GM19351 (cell line): ENCODE measurements around the gene MAN2B2.
A peak's percentile ranks its signal among the peaks of the same experiment; 100 is the strongest.

Source experiments
- ATAC-seq: cut with Tn5 transposase; IDR thresholded peaks from one replicate; pipeline ENCODE4 v1.9.1; 2021; ENCODE audit warnings: mild to moderate bottlenecking, moderate library complexity; ENCODE audit not compliant: unreplicated experiment

MAN2B2 gene

DNA sequence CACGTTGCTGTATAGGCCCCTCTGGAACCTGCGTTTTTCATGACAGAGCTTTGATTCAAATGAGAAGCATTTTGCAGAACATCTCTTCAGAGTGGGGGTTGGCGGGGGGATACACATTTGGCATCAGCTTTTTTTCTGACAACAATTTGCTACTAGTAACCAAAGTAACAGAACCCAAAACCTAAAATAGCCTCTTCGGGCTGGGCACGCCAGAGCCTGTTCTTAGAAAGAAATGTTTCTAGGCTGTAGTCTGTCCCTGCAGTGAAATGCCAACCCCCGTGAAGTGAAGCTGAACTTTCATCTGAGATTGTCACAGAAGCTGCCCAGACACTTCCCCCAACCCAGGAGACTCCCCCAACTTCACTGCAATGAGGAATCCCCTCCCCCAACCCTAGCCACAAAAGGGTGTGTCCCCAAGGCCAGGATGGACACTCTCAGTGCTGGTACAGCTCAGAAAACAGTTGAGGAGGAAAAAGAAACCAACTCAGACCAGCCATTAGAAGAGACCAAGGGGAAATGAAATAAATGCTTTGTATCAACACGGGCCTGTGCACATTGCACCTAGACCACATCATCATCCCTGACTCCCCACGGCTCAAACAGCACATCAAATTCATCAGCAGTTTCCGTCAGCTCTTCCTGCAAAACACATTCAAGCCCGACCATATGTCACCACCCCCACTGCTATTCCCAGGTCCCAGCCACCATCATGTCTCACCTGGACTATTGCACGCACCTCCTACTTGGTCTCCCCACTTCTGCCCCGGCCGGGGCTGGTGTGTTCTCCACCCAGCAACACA, 8.4 kb upstream of the MAN2B2 start:
- no peak for ATAC-seq

GRCh38 chr4:6567218-6567617, 7.8 kb upstream of the MAN2B2 start:
- ATAC-seq: no peak

DNA sequence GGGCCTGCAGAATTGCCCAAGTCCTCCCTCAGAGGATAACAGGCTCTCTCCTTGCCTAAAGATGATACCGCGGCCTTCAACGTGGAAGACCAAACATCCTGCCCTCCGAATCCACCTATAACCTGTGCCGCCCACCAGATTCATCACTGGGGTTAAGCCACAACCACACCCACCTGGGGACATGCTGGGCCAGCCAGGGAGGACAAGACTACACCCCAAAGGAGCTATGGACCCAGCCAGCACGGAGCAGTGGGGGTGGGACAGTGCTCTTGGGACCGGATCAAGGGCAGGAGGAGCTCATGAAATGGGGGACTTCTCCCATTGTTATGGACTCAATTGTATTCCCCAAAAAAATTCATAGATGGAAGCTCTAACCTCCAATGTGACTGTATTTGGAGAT, 6.8 kb upstream of the MAN2B2 start:
- no peak for ATAC-seq

DNA sequence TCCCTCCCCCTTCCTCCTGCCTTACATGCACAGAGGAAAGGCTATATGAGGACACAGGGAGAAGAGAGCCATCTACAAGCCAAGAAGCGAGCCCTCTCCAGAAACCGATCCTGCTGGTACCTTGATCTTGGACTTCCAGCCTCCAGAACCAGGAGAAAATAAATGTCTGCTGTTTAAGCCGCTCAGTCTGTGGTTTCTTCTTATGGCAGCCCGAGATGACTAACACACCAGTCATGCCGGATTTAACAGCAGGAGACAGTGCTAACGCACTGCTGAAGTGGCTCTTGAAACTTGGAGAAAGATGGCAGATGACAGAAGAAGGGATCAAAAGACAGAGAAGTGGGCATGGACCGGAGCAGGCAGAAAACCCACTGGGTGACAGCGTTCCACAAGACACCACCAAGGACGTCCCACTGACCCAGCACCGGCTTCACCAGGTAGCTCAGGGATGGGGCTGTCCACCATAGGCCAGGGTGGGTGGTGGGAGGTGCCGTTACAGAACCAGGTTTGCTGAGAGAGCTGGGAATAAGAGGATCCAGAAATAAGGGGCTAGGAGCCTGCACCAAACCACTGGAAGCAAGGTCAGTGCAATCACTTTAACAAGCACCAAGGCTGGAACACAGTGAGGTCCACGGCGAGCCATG, 6.2 kb upstream of the MAN2B2 start:
- no peak for ATAC-seq

- no peak for ATAC-seq
These were observed 3.4 kb upstream of the MAN2B2 start for GRCh38 chr4:6571608-6572007.

GRCh38 chr4:6573551-6573950, 1.4 kb upstream of the MAN2B2 start:
- ATAC-seq: no peak

DNA sequence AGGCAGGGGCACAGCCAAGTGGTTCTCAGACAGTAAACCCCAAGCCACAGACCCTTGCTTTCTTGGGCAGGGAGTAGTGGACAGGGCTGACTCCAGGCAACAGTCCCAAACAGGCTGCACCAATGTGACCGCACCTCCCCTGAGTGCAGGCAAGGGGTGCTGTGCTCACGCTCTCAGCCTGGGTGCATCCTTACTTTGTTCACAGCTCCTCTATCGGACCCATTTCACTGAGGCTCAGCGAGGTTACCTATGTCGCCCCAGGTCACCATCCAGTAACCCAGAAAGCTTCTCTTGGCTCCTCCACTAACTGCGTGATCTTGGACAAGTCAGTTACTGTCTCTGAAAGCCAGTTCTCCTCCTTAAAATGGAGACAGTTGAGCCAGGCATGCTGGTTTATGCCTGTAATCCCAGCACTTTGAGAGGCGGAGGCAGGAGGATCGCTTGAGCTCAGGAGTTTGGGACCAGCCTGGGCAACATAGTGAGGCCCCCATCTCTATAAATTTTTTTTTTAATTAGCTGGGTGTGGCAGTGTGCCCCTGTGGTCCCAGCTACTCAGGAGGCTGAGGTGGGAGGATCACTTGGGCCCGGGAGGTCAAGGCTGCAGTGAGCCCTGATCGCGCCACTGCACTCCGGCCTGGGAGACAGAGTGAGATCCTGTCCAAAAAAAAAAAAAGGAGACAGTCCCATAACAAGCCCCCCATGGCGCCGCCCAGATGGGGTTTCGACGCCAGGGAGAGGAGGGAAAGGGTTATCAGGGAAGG, 823 bp upstream of the MAN2B2 start:
- ATAC-seq: no peak

GRCh38 chr4:6575503-6576240, 683 bp downstream of the MAN2B2 start:
- ATAC-seq: peak; percentile 5

DNA sequence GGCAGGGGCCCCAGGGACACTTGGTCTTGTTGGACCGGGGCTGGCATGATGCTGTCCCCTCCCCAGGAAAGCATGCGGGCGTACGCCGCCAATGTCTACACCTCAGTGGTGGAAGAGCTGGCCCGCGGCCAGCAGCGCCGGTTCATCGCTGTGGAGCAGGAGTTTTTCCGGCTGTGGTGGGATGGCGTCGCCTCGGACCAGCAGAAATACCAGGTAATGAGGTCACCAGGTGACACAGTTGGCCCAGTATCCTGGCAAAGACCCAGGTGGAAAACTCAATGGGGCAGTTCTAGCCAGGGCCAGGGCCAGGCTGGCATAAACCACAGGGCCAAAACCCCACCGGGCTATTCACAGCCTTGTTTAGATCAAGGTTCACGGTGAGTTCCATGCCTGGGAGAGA, 1.5 kb downstream of the MAN2B2 start:
- ATAC-seq: no peak

- ATAC-seq: no peak
These were observed 1.9 kb downstream of the MAN2B2 start for GRCh38 chr4:6576932-6577331.

GRCh38 chr4:6577409-6577808, 2.4 kb downstream of the MAN2B2 start:
- ATAC-seq: no peak

- ATAC-seq: no peak
These were observed 3.2 kb downstream of the MAN2B2 start for GRCh38 chr4:6578221-6578620.

DNA sequence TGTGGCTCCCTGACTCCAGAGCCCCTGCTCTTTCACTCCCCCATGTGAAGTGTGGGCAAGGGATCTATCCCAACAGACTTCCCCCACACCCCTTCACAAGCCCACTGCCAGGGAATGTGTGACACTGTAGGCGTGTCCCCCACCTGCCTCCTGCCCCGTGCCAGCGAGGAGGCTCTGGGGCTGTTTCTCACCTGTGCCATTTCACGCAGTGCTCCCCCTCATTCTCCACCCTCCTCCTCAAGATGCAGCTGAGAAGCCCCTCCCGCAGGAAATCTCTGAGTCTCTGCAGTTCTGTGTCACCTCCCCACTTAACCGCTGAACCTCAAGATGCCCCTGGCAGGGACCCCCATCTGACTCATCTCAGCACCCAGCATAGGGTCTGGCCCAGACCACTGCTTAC, 5.4 kb downstream of the MAN2B2 start:
- ATAC-seq: no peak

- ATAC-seq: no peak
These were observed 6.7 kb downstream of the MAN2B2 start for GRCh38 chr4:6581566-6582121.

- ATAC-seq: peak; percentile 86
These were observed 8.0 kb downstream of the MAN2B2 start for GRCh38 chr4:6582889-6583490.

DNA sequence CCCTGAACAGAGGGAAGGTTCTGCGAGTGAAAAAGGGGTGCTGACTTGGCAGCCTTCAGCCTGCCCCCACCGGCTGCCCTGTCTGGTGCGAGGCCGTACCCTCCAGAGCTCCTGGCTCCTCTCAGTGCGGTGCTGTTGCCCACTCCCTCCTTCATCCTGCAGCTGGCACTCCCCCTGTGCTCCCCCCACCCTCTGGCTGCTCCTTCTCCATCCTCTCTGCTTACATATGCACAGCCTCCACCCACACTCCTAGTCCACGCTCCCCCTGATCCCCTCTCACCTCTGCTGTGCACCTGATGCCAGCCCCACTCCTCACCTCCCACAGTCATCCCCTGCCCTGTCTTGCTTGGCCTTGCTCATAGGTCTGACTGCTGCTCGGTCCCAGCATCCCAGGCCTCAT, 9.9 kb downstream of the MAN2B2 start:
- ATAC-seq: no peak

DNA sequence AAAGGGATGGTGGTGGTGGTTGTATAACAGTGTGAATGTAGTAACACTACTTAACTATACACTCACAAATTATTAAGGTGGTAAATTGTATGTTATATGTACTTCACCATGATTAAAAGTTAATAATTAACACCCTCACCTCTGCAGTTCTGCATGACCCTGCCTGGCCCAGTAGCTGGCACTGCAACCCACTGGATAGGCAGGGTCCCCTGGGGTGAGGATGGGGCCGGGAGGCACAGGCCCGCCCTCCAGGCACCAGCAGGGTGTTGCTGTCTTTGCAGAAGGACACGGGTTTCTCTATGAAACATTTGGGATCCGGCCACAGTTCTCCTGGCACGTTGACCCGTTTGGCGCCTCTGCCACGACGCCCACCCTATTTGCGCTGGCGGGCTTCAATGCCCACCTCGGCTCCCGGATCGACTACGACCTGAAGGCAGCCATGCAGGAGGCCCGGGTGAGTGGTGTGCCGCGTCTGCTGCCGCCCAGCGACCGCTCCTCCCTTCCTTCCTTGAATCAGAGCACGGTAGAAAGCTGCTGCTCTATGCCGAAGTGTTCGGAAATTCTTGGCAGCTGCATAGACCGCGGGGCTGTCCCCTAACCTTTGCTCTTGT, 11.8 kb downstream of the MAN2B2 start:
- no peak for ATAC-seq

GRCh38 chr4:6589444-6589843, 14.5 kb downstream of the MAN2B2 start:
- no peak for ATAC-seq

DNA sequence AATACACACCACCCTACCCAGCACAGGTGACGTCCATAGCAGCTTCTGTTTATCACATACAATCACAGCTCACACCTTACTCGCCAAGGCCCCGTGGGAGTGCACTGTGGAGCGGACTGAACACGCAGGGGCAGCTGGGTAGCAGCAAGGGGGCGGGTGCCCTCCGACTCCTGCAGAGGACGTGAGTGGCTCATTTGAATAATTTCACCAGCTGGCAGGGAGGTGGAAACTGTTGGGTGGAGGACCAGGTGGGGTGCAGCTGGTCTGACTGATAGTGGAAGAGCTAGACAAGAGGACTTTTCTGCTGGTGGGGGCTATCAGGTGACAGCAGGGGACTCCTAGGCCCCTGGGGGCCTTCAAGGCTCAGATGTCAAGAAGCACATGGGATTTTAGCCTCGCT, 16.3 kb downstream of the MAN2B2 start:
- peak; percentile 65 for ATAC-seq

DNA sequence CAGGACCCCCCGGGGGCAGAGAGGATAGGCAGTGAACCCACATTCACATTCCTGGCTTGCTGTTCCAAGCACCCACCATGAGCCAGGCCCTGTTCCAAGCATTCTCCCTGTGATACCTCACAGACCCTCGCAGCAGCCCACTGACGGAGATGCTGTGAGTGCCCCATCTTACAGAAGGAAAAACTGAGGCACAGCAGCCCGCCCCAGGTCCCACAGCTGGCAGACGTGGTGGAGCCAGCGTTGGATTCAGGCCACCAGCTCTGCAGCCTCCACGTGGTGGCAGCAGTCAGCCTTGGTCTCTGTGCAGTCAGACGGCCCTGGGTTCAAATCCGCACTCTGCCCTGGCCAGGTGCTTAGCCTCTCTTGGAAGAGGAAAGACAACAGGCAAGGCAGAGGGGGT, 16.8 kb downstream of the MAN2B2 start:
- no peak for ATAC-seq
